ENCODE data around the gene CRTC3. TPM values are rescaled to one million over a fixed set of nuclear protein-coding genes. Genes with fewer than 3 reads are reported as not detected.

The CRTC3 gene
- total and polyA plus RNA-seq, 2 experiments from 2014 or later, result 15.7 to 17.6 TPM

DNA sequence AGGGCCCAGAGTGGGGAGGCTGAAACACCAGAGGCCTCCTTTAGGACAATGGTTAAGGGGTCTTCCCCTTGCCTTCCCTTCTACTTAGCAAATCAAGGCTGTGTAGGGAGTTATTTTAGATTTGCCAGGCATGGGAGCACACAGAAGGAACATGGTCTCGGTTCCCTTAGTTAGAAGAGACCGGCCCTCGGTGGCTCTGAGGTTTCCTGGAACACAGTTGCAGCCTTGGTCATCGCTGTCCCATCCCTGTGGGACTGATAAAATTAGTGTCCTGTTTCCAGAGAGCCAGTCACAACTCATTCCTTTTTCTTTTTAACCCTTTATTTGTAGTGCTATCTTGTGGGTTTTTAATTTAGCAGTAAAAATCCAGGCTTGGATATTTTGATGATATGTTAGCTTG, 81.4 kb downstream of the CRTC3 start:
- H3K27me3 ChIP-seq, result no peaks in the 10 kb centered on the region
- TF ChIP-seq EZH2 (IDR thresholded peaks at IDR 0.05; ENCODE audit: borderline replicate concordance) (no peak), EZH2phosphoT487 (IDR thresholded peaks at IDR 0.05; ENCODE audit: low read depth, severe bottlenecking, unreplicated experiment) (no peak)
- TF ChIP-seq, protein P1, sequence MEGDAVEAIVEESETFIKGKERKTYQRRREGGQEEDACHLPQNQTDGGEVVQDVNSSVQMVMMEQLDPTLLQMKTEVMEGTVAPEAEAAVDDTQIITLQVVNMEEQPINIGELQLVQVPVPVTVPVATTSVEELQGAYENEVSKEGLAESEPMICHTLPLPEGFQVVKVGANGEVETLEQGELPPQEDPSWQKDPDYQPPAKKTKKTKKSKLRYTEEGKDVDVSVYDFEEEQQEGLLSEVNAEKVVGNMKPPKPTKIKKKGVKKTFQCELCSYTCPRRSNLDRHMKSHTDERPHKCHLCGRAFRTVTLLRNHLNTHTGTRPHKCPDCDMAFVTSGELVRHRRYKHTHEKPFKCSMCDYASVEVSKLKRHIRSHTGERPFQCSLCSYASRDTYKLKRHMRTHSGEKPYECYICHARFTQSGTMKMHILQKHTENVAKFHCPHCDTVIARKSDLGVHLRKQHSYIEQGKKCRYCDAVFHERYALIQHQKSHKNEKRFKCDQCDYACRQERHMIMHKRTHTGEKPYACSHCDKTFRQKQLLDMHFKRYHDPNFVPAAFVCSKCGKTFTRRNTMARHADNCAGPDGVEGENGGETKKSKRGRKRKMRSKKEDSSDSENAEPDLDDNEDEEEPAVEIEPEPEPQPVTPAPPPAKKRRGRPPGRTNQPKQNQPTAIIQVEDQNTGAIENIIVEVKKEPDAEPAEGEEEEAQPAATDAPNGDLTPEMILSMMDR (IDR thresholded peaks at IDR 0.05; ENCODE audit: poor library complexity), result no peak
- no peaks in the 10 kb centered on the region for H4K20me1 ChIP-seq (ENCODE audit: insufficient read depth, poor library complexity, severe bottlenecking)
- WGBS (ENCODE audit: low lambda C conversion rate, missing lambda C conversion rate), result 84% methylated on average over 4 of the region's 4 CpGs
- no peak overlapping the region for H3K4me2 ChIP-seq
- H2AFZ ChIP-seq, result no peak overlapping the region
- H3K36me3 ChIP-seq (replicated peaks; ENCODE audit: insufficient read depth, low read depth), result no peaks in the 10 kb centered on the region
- H3K9me3 ChIP-seq (ENCODE audit: low read depth), result no peaks in the 10 kb centered on the region
- no peak for DNase-seq (ENCODE audit: low spot score)
- H3K27ac ChIP-seq, result peak overlapping the region; percentile 65
- peaks cover 30% of the 10 kb centered on the region for H3K4me1 ChIP-seq (ENCODE audit: insufficient read depth)
- no peak overlapping the region for H3K4me3 ChIP-seq
- H3K9me2 ChIP-seq (replicated peaks; ENCODE audit: insufficient read depth), result no peaks in the 10 kb centered on the region
- no peaks in the 10 kb centered on the region for H3K79me2 ChIP-seq

DNA sequence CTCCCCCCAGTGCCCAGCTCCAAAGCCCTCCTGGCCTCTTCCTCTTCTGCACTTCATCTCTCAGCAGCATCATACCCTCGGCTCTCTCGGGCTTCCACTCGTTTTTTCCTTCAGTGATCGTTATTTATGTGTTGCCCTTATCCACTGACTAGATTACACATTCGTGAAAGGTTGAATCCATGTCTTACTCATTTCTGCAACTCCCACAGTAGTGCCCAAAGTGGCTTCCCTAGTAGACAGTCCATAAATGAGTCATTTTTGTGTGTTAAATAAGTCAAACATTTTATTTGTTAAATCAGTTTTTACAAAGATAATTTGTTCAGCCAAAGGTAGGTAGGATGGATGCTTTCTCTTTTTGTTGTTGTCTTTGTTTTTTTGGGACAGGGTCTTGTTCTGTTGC, 87.4 kb downstream of the CRTC3 start:
- no peak overlapping the region for H2AFZ ChIP-seq
- no peaks in the 10 kb centered on the region for H3K4me1 ChIP-seq (ENCODE audit: insufficient read depth)
- no peak overlapping the region for H3K4me3 ChIP-seq
- no peak overlapping the region for H3K27ac ChIP-seq
- no peaks in the 10 kb centered on the region for H3K9me3 ChIP-seq (ENCODE audit: low read depth)
- no peaks in the 10 kb centered on the region for H3K79me2 ChIP-seq
- TF ChIP-seq, protein P1 (IDR thresholded peaks at IDR 0.05; ENCODE audit: poor library complexity), result no peak
- no peak for TF ChIP-seq EZH2 (IDR thresholded peaks at IDR 0.05; ENCODE audit: borderline replicate concordance)
- no peak for TF ChIP-seq EZH2phosphoT487 (IDR thresholded peaks at IDR 0.05; ENCODE audit: low read depth, severe bottlenecking, unreplicated experiment)
- WGBS (ENCODE audit: low lambda C conversion rate, missing lambda C conversion rate), result 82% methylated on average over 5 of the region's 5 CpGs
- DNase-seq (ENCODE audit: low spot score), result no peak
- H4K20me1 ChIP-seq (ENCODE audit: insufficient read depth, poor library complexity, severe bottlenecking), result no peaks in the 10 kb centered on the region
- no peaks in the 10 kb centered on the region for H3K36me3 ChIP-seq (replicated peaks; ENCODE audit: insufficient read depth, low read depth)
- H3K27me3 ChIP-seq, result no peaks in the 10 kb centered on the region
- no peaks in the 10 kb centered on the region for H3K9me2 ChIP-seq (replicated peaks; ENCODE audit: insufficient read depth)
- no peak overlapping the region for H3K4me2 ChIP-seq

DNA sequence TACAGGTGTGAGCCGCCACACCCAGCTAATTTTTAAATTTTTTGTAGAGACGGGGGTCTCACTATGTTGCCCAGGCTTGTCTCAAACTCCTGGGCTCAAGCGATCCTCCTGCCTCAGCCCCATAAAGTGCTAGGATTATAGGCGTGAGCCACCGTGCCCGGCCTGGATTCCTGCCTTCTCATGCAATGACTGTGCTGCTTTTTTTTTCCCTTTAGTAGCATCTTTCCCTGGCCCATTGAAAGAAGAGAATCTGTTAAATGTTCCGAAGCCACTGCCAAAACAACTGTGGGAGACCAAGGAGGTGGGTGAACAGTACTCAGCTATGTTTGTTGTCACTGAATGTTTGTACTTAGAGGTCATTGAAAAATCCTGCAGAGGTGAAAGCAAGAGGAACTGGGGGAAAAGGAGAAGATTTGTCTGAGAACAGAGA, 88.0 kb downstream of the CRTC3 start:
- no peaks in the 10 kb centered on the region for H3K9me2 ChIP-seq (replicated peaks; ENCODE audit: insufficient read depth)
- H3K4me1 ChIP-seq (ENCODE audit: insufficient read depth), result no peaks in the 10 kb centered on the region
- H2AFZ ChIP-seq, result no peak overlapping the region
- H3K36me3 ChIP-seq (replicated peaks; ENCODE audit: insufficient read depth, low read depth), result no peaks in the 10 kb centered on the region
- TF ChIP-seq, protein P1 (IDR thresholded peaks at IDR 0.05; ENCODE audit: poor library complexity), result no peak
- no peak for TF ChIP-seq EZH2 (IDR thresholded peaks at IDR 0.05; ENCODE audit: borderline replicate concordance)
- no peak for TF ChIP-seq EZH2phosphoT487 (IDR thresholded peaks at IDR 0.05; ENCODE audit: low read depth, severe bottlenecking, unreplicated experiment)
- WGBS (ENCODE audit: low lambda C conversion rate, missing lambda C conversion rate), result 79% methylated on average over 7 of the region's 7 CpGs
- DNase-seq (ENCODE audit: low spot score), result no peak
- H4K20me1 ChIP-seq (ENCODE audit: insufficient read depth, poor library complexity, severe bottlenecking), result no peaks in the 10 kb centered on the region
- H3K4me2 ChIP-seq, result no peak overlapping the region
- no peaks in the 10 kb centered on the region for H3K9me3 ChIP-seq (ENCODE audit: low read depth)
- no peaks in the 10 kb centered on the region for H3K27me3 ChIP-seq
- H3K79me2 ChIP-seq, result no peaks in the 10 kb centered on the region
- no peak overlapping the region for H3K4me3 ChIP-seq
- H3K27ac ChIP-seq, result no peak overlapping the region
